Epithelial cell of esophagus (primary cell): ENCODE data around the gene CLPTM1.

Experiments
- DNase-seq: peaks from one replicate; pipeline ENCODE4 v3.0.0; 2010; ENCODE audit warnings: low read depth
- H3K4me3 ChIP-seq: 2 replicates; pipeline ENCODE4 v1.5.1; 2011; ENCODE audit warnings: mild to moderate bottlenecking, low read length, control low read depth
- CTCF ChIP-seq: IDR thresholded peaks from 2 replicates; pipeline ENCODE4 v1.5.1; 2011; ENCODE audit warnings: low read depth, mild to moderate bottlenecking, low read length, control low read depth, inconsistent platforms; ENCODE audit not compliant: insufficient read depth; ENCODE audit errors: missing control alignments

The CLPTM1 gene

GRCh38 chr19:44987148-44987675 is 32.0 kb downstream of the CLPTM1 start:
- no peak for DNase-seq
- no peak for TF ChIP-seq CTCF
- H3K4me3 ChIP-seq = no peak overlapping the region

- DNase-seq = no peak
- TF ChIP-seq CTCF = no peak
- H3K4me3 ChIP-seq = no peak overlapping the region
These were observed 33.1 kb downstream of the CLPTM1 start for GRCh38 chr19:44988273-44988672.

GRCh38 chr19:44988896-44989556 is 33.8 kb downstream of the CLPTM1 start:
- TF ChIP-seq CTCF = peak; percentile 73
- no peak overlapping the region for H3K4me3 ChIP-seq
- peak; percentile 69 for DNase-seq

- H3K4me3 ChIP-seq = no peak overlapping the region
- TF ChIP-seq CTCF = no peak
- DNase-seq = no peak
These were observed 35.3 kb downstream of the CLPTM1 start for GRCh38 chr19:44990459-44990858.

- TF ChIP-seq CTCF = no peak
- H3K4me3 ChIP-seq = no peak overlapping the region
These were observed 35.8 kb downstream of the CLPTM1 start for GRCh38 chr19:44990966-44991365.

GRCh38 chr19:44992336-44993163 is 37.4 kb downstream of the CLPTM1 start:
- TF ChIP-seq CTCF = no peak
- DNase-seq = no peak
- H3K4me3 ChIP-seq = no peak overlapping the region

More at GRCh38 chr19:44990966-44991365, 35.8 kb downstream of the CLPTM1 start:
- DNase-seq = no peak
